Immature natural killer cell (primary cell): ENCODE measurements around the gene ZNF777. TPM values are rescaled to one million over a fixed set of nuclear protein-coding genes. Genes with fewer than 3 reads are reported as not detected.
"Not testable (repeated sequence)": the region's sequence is repeated elsewhere in the genome, so short reads cannot be mapped to it uniquely, and the experiment has no call there.

Source experiments
- DNase-seq, 3 donors: peaks; one replicate each; pipeline ENCODE4 v3.0.0; 2022; ENCODE audit warnings: mixed read lengths in 1 of 3
- H3K27ac Mint-ChIP-seq, 6 donors: one replicate each; pipeline ENCODE4 v1.8.0; 2020; ENCODE audit warnings: mixed read lengths in 6 of 6, mild to moderate bottlenecking in 5 of 6, inconsistent platforms in 4 of 6, moderate library complexity in 3 of 6
- H3K27me3 Mint-ChIP-seq, 3 donors: one replicate each; pipeline ENCODE4 v1.8.0; 2020 to 2021; ENCODE audit warnings: low read depth in 3 of 3, mild to moderate bottlenecking in 3 of 3, mixed read lengths in 3 of 3, moderate library complexity in 3 of 3, inconsistent platforms in 1 of 3
- H3K36me3 Mint-ChIP-seq, 3 donors: one replicate each; pipeline ENCODE4 v1.8.0; 2020; ENCODE audit warnings: mixed read lengths in 3 of 3, inconsistent platforms in 2 of 3, mild to moderate bottlenecking in 2 of 3
- H3K4me1 Mint-ChIP-seq, 2 donors: one replicate each; pipeline ENCODE4 v1.8.0; 2020; ENCODE audit warnings: inconsistent platforms in 2 of 2, mild to moderate bottlenecking in 2 of 2, mixed read lengths in 2 of 2, moderate library complexity in 1 of 2
- H3K4me3 Mint-ChIP-seq, 5 donors: one replicate each; pipeline ENCODE4 v1.8.0; 2020; ENCODE audit warnings: mild to moderate bottlenecking in 5 of 5, mixed read lengths in 5 of 5, inconsistent platforms in 3 of 5, moderate library complexity in 3 of 5
- H3K9me3 Mint-ChIP-seq, 6 donors: one replicate each; pipeline ENCODE4 v1.8.0; 2020; ENCODE audit warnings: mild to moderate bottlenecking in 6 of 6, mixed read lengths in 6 of 6, inconsistent platforms in 4 of 6, moderate library complexity in 3 of 6
- polyA plus RNA-seq, 3 donors: library from polyadenylated mRNA; unstranded; fragments of 300-500 nt; fragmentation: Illumina TruSeq; gene quantifications; one replicate each; pipeline ENCODE4 v1.2.3, GENCODE V29; 2021

Gene ZNF777
- polyA plus RNA-seq, 3 donors from 2014 or later, result 0.05 to 2.2 (median 0.70) TPM

DNA sequence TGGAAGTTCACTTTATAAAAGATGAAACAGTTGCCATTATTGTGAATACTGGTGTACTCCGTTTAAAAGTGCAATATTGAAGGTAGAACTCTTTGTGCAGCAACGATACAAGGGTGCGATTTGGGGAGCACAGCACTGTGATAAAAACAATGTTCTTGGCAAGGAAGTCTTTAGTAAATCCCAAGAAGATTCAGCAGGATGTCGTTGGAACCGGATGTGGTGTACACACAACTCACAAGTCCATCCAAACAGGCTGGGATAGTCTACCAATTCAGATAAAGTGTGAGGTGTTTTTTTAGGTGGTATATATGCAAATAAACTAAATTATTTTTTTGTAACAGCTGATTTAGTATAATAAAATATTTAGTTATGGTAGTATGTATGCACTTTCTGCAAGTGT lies 46.7 kb downstream of the ZNF777 start:
- Mint-ChIP-seq H3K4me1 (no peaks in the 10 kb centered on the region), H3K4me3 (no peak overlapping the region), H3K27ac (no peak overlapping the region), H3K36me3 (no peaks in the 10 kb centered on the region), H3K9me3 (no peaks in the 10 kb centered on the region), H3K27me3 (peaks cover 10 to 16% (median 11%) of the 10 kb centered on the region in 3 donors)
- no peak for DNase-seq

DNA sequence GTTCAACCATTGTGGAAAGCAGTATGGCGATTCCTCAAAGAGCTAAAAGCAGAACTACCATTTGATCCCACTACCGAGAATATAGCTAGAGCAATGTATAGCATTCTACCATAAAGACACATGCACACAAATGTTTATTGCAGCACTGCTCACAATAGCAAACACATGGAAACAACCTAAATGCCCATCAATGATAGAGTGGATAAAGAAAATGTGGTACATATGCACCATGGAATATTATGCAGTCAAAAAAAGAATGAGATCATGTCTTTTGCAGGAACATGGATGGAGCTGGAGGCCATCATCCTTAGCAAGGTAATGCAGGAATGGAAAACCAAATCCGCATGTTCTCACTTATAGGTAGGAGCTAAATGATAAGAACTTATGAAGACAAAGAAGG lies 47.8 kb downstream of the ZNF777 start:
- not testable (repeated sequence) for H3K9me3 Mint-ChIP-seq, DNase-seq, H3K36me3 Mint-ChIP-seq, H3K27ac Mint-ChIP-seq, H3K4me3 Mint-ChIP-seq, H3K4me1 Mint-ChIP-seq
- peaks cover 10 to 16% (median 11%) of the 10 kb centered on the region in 3 donors for H3K27me3 Mint-ChIP-seq

DNA sequence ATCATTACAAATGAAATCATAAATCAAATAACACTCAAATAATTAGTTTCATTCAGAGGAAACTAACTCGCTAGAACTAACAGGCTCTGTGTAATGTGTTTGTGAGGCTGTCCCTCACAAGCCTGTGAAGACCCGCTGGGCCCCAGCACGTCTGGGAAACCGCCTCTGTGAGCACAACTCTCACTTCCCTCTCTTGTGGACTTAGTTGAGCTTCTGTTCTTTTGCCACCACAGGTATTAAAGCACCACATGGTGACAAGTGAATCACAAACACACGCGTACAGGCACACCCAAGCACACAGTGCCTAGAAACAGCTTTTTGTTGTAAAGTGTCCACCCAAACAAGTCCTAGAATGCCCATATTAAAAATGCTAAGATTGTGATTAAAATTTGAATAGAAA lies 51.0 kb downstream of the ZNF777 start:
- no peaks in the 10 kb centered on the region for H3K4me1 Mint-ChIP-seq
- peaks cover 0 to 1% (median 0%) of the 10 kb centered on the region in 6 donors for H3K9me3 Mint-ChIP-seq
- no peak overlapping the region for H3K27ac Mint-ChIP-seq
- no peaks in the 10 kb centered on the region for H3K36me3 Mint-ChIP-seq
- no peak for DNase-seq
- peaks cover 4 to 13% (median 6%) of the 10 kb centered on the region in 3 donors for H3K27me3 Mint-ChIP-seq
- no peak overlapping the region for H3K4me3 Mint-ChIP-seq

DNA sequence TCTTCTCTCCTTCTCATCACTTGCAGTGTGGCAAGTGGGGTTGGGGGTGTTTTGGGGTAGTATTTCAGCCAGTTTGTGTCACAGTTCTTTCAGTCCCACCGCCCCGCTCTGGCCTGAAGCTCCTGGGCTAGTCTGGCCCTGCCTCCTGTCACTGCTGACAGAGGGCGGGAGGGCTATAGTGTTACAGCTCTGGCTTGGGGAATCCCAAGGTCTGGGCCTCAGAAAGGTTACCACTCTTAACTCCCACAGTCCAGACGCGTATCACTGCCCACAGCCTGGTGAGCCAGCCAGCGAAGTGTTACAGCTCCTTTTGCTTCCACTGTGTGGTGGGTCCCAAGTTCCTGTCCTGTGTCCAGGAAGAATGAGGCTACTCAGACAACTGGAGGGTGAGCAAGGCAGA lies 56.0 kb downstream of the ZNF777 start:
- peaks cover 4 to 13% (median 12%) of the 10 kb centered on the region in 3 donors for H3K27me3 Mint-ChIP-seq
- peaks cover 0 to 1% (median 0%) of the 10 kb centered on the region in 6 donors for H3K9me3 Mint-ChIP-seq
- no peak overlapping the region for H3K27ac Mint-ChIP-seq
- no peaks in the 10 kb centered on the region for H3K36me3 Mint-ChIP-seq
- H3K4me1 Mint-ChIP-seq, result no peaks in the 10 kb centered on the region
- no peak overlapping the region for H3K4me3 Mint-ChIP-seq
- no peak for DNase-seq

DNA sequence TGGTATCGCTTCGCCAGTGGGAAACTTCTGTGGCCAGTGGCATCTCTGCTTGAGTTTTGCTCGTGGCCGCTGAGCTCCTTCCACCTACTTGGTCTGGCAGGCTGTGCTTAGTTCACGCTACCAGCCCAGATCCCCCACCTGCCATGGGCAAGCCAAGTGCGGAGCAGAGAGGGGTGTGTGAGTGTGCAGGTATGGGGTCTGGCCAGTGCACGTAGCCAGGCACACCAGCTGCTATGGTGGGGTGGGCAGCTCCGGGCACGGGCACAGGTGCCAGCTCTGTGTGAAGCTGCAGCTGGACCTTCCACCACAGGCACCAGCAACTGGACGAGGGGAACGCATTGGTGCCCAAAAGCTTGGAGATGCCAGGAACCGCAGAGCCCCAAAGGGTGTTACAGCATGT lies 56.5 kb downstream of the ZNF777 start:
- H3K27ac Mint-ChIP-seq, result no peak overlapping the region

DNA sequence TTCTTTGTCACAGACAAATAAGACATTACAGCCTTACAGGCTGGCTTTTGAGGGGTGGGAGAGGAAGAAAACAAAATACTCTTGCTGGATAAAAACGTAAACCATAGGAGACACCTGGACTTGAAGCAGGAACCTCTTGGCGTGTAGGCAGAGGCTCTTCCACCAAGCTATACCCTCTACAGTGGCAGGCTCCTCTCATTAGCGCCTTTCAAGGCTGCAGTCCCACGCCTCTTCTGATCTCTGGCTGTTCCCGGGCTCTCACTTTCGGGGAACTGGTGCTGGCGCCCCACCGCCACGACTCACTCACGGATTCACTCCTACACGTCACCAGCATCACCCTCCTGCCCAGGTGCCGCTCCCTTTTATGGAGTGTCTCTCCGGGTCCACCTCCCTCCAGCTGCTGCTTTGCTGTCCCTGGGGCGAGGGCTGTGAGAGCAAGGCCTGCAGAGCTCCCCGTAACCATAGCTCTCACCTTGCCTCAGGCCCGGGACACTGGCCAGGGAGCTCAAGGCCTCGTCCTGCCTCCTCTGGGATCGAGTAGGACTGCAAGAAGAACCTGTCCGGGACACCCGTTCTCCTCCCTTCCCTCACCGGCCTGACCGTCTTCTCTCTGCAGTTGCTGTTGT lies 62.6 kb downstream of the ZNF777 start:
- Mint-ChIP-seq H3K4me1 (no peaks in the 10 kb centered on the region), H3K9me3 (no peaks in the 10 kb centered on the region), H3K36me3 (peaks cover 0 to 3% (median 0%) of the 10 kb centered on the region in 3 donors), H3K27ac (no peak overlapping the region), H3K27me3 (peaks cover 7 to 20% (median 14%) of the 10 kb centered on the region in 3 donors), H3K4me3 (no peak overlapping the region)
- DNase-seq, result no peak

More for the DNA sequence above, 56.5 kb downstream of the ZNF777 start:
- no peaks in the 10 kb centered on the region for H3K4me1 Mint-ChIP-seq
- H3K4me3 Mint-ChIP-seq, result no peak overlapping the region
- H3K9me3 Mint-ChIP-seq, result peaks cover 0 to 1% (median 0%) of the 10 kb centered on the region in 6 donors
- H3K27me3 Mint-ChIP-seq, result peaks cover 4 to 14% (median 12%) of the 10 kb centered on the region in 3 donors
- DNase-seq, result no peak
- no peaks in the 10 kb centered on the region for H3K36me3 Mint-ChIP-seq

DNA sequence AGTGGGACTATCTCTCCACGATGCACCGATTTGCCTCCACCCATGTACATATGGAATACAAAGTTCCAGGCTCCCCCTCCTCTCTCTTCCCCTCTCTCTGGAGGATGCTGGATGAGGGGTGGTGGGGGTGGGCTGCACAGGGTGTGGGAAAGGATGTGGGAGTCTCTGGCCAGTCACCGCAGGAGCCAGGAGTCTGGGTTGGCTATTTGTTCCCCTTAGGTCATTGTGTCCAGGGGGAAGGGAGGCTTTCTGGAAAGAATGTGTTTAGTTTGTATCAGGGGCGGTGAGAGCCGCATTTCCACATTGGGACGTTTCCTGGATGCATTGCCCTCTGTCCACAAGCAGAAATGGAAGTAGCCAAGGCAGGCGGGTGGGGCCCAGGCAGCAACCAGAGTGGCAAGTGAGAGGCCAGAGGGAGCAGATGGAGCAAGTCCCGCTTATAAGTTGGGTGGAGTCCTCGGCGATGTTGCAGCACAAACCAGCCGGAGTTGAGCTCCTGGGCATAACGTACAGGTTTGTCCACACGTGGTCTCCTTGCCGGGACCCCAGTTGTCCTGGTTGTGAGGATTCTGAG lies 63.3 kb downstream of the ZNF777 start:
- Mint-ChIP-seq H3K9me3 (no peaks in the 10 kb centered on the region), H3K4me3 (no peak overlapping the region), H3K36me3 (peaks cover 0 to 3% (median 0%) of the 10 kb centered on the region in 3 donors), H3K4me1 (no peaks in the 10 kb centered on the region), H3K27me3 (peaks cover 7 to 20% (median 12%) of the 10 kb centered on the region in 3 donors), H3K27ac (no peak overlapping the region)
- DNase-seq, result no peak

DNA sequence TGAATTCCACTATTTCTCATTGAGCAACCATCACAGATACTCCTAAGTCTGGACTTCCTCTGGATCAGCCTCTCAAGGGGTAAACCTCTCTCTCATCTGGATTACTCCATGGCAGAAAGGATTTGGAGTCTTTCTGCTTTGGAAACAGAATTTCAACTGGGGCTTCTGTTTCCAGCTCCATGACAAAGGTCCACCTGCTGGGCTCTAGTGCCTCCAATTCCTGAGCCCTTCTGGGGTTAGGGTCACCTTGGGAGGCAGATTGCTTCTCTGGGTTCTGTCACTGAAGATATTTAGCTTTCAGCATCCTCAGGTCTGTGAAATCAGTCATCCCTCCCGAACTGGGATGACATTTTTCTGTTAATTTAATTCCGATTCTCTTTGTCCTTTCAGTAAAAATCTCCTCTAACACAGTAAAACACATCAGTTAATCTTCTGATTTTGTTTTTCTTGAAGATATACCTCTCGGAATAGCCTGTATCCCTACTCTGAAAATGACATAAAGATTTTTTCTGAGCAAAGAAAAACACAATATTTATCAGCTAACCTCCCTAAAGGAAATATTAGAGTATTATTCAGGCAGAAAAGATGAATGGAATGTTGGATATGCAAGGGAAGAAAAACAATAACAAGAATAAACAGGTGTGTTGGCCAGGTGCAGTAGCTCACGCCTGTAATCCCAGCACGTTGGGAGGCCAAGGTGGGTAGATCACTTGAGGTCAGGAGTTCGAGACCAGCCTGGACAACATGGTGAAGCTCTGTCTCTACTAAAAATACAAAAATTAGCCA lies 72.1 kb downstream of the ZNF777 start:
- peaks cover 3 to 11% (median 8%) of the 10 kb centered on the region in 3 donors for H3K27me3 Mint-ChIP-seq
- not testable (repeated sequence) for DNase-seq, H3K27ac Mint-ChIP-seq, H3K4me1 Mint-ChIP-seq, H3K36me3 Mint-ChIP-seq, H3K4me3 Mint-ChIP-seq, H3K9me3 Mint-ChIP-seq

DNA sequence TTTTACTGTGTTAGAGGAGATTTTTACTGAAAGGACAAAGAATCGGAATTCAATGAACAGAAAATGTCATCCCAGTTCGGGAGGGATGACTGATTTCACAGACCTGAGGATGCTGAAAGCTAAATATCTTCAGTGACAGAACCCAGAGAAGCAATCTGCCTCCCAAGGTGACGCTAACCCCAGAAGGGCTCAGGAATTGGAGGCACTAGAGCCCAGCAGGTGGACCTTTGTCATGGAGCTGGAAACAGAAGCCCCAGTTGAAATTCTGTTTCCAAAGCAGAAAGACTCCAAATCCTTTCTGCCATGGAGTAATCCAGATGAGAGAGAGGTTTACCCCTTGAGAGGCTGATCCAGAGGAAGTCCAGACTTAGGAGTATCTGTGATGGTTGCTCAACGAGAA lies 74.3 kb downstream of the ZNF777 start:
- H3K27me3 Mint-ChIP-seq, result peaks cover 2 to 19% (median 8%) of the 10 kb centered on the region in 3 donors
- DNase-seq, H3K4me3 Mint-ChIP-seq, H3K9me3 Mint-ChIP-seq, H3K4me1 Mint-ChIP-seq, H3K36me3 Mint-ChIP-seq, H3K27ac Mint-ChIP-seq: not testable (repeated sequence)

DNA sequence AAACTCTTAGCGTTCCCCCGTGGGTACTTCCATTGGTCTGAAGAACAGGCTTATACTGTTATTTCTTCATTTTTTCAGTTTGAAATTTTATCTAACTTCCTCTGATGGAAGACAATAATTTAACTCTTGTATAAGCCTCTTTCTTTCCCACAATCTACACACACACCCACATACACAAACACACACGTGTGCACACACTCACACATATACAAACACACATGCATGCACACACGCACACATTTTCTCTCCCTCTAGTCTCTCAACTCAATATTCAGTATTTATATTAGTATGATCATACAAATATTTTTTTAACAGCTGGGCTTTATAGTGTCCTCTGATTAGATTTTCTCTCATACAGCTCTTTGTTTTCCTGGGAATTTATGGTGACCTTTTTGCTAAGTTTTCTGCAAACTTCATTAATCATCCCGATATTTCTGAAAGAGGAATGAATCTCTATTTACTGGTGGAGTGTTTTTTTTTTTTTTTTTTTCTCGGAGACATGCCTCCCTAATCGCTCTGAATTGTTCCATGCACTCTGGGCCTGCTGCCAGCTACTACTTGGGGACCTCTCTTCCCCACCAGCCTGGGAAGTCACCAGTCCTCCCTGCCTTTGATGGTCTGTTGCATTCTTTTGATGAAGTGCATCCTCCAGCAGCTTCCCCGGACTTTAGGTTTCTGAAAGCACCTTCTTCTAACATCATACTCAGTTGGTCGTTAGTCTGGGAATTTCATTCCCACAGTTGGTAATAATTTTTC lies 75.5 kb downstream of the ZNF777 start:
- Mint-ChIP-seq H3K9me3 (peaks cover 0 to 4% (median 3%) of the 10 kb centered on the region in 6 donors), H3K36me3 (no peaks in the 10 kb centered on the region), H3K27ac (no peak overlapping the region), H3K4me3 (no peak overlapping the region), H3K27me3 (peaks cover 5 to 21% (median 8%) of the 10 kb centered on the region in 3 donors), H3K4me1 (no peaks in the 10 kb centered on the region)
- no peak for DNase-seq

Other genes with a start within 250 kb of the ZNF777 start
- 10 to 100 TPM in 1 of 3 donors, 1 to 10 TPM in 2; 1.3 to 10.7 (median 3.7) TPM for gene ZNF212, start 221.4 kb downstream of the ZNF777 start, polyA plus RNA-seq
- gene ZNF783, start 198.9 kb downstream of the ZNF777 start, polyA plus RNA-seq, result 1 to 10 TPM; 1.6 to 4.4 (median 3.0) TPM
- 10 to 100 TPM in 1 of 3 donors, 1 to 10 TPM in 2; 5.4 to 13.1 (median 6.3) TPM for gene ZNF746, start 36.7 kb upstream of the ZNF777 start, polyA plus RNA-seq